GM21381 (cell line): ENCODE data around the gene SF3B6.
"Not testable (repeated sequence)": the region's sequence is repeated elsewhere in the genome, so short reads cannot be mapped to it uniquely, and the experiment has no call there.

Experiments
- ATAC-seq: cut with Tn5 transposase; IDR thresholded peaks from one replicate; pipeline ENCODE4 v1.9.1; 2021; ENCODE audit warnings: mild to moderate bottlenecking, moderate library complexity; ENCODE audit not compliant: unreplicated experiment

The SF3B6 gene

GRCh38 chr2:24052951-24053350, 23.2 kb downstream of the SF3B6 start:
- ATAC-seq = no peak

GRCh38 chr2:24051833-24052232, 24.3 kb downstream of the SF3B6 start:
- no peak for ATAC-seq

DNA sequence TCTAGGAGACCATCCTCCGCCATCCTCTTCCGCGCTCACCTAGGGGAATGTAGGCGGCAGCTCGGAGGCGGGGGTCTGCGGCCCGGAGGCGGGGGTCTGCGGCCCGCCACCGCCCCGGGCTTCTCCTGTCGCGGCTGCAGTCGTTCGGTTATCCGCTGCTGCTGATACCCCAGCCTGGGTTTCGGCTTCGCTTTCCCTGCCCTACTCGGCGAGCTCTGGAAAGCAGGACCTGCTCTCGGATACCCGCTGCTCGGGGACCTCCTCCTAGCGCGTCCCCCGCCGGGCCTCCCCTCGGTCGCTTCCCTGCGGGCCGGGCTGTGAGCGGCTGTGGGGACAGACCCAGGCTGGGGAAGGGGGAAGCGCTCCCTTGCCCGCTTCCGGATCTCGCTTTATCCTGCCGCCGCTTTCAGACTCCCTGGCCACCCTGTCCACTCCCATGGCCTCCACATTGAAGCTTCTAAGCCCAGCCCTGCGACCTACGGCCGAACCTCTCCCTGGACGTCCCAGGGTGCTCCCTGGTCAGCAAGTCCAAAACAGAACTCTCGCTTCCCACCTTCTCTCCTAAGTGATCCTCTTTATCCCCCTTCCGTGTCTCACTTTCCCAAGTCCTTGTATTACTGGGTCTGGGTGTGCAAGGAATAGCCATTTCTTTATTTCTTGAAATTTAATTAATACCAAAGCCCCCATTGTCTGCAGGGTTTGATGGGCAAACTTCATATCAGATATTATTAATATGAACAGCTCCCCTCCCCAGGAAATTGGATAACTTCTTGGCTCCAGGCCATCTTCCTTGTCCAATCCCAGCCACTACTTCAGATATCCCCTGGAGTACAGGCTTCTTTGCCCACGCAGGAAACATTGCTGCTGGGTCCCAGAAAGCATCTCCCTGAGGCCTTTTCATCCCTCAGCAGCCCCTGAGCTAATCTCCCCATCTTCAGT, 25.8 kb downstream of the SF3B6 start:
- no peak for ATAC-seq

GRCh38 chr2:24049485-24050021, 26.6 kb downstream of the SF3B6 start, which contains the start of gene FKBP1B:
Gene FKBP1B (plus strand): TSS chr2:24049741. CDS start chr2:24049850, 109 bp downstream.
- no peak for ATAC-seq

- ATAC-seq = no peak
These were observed 27.2 kb downstream of the SF3B6 start for GRCh38 chr2:24048769-24049484.

DNA sequence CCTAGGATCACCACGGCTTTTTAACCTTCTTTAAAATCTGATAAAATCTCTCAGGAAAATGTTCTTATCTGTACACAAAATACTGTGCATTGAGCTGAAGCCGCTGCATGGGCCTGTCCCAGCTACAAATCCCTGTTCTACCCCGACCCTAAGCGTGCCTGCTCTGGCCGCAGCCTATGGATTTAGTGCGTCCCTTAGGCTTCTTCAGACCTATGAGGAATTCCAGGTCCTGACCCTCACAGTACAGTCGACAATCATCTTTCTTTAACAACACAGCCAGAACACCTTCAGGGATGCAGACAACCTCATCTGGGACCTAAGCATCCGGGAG, 28.5 kb downstream of the SF3B6 start:
- no peak for ATAC-seq

DNA sequence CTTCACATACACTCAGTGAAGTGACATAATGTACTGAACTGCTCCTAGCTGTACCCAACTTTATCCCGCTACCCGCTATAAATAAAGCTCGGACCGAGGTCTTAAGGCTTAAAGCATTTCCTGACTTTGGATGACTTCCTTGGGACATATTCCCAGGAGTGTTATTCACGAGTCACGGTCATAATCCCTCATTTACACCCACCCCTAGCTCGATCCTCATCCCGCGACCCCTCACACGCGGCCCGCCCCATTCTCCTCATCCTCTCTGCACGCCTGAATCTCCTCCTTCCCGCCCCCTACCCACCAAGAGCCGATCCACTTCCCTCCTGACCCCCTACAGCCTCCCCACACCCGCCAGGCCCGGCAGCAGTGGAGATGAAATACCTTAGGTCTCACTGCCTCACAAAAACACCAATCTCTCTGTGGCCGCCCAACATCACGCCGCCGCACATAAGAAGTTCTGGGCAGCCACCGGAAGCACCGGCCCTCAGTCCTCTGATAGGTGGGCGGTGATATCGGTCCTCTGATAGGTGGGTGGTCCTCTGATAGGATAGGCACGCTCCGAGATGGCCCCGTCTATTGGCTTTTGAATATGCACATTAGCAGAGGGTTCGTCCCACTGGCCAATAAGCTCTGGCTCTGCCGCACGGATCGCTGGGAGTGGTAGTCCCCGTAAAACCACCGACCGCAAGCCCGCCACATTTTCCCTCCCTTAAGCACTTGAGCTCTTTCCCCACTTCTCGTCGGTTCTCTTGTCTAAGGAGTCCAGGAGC, 29.0 kb downstream of the SF3B6 start, which contains the start of gene WDCP:
Gene WDCP (minus strand): TSS at position 462 of the 773 bp plus-strand sequence. CDS start 7,897 bp downstream, outside the sequence.
- ATAC-seq = peak; percentile 97

DNA sequence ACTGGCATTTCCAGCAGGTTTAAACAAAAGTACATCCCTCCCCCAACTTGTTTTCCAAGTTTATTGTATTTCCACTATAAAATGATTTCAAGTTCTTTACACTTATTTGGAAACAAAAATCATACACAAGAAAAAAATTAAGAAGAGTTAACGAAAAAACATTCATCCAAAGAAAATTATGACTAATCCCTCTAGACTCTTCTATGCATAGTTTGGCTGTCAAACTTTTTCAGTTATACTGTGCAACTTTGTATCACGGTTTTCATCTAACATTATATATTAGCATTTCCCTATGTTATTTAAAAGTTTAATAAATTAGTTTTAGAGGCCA, 29.6 kb downstream of the SF3B6 start:
- no peak for ATAC-seq

- no peak for ATAC-seq
These were observed 30.3 kb downstream of the SF3B6 start for GRCh38 chr2:24045511-24046508.

GRCh38 chr2:24043133-24043532, 33.0 kb downstream of the SF3B6 start:
- not testable (repeated sequence) for ATAC-seq

GRCh38 chr2:24040511-24040910, 35.6 kb downstream of the SF3B6 start:
- ATAC-seq = no peak

- ATAC-seq = no peak
These were observed 37.2 kb downstream of the SF3B6 start for GRCh38 chr2:24038786-24039499.

DNA sequence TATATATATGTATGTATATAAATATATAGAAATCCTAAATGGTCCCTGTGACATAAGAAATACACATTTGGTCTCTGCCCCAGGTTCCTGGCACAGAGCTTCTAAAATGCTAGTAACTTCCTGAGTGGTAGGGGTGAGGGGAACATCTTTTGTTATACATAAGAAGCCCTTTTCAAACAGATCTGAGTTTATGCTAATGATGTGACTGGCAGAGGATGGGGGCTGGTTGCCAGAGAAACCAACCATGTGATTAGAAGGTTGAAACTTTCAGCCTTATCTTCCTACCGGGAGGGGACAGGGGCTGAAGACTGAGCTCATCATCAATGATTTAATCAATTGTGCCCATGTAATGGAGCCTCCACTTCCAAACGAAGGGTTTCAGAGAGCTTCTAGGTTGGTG, 49.9 kb downstream of the SF3B6 start:
- ATAC-seq = no peak

GRCh38 chr2:24024996-24025663, 51.0 kb downstream of the SF3B6 start:
- no peak for ATAC-seq

GRCh38 chr2:24024018-24024417, 52.1 kb downstream of the SF3B6 start:
- no peak for ATAC-seq

- ATAC-seq = no peak
These were observed 53.1 kb downstream of the SF3B6 start for GRCh38 chr2:24022975-24023575.

GRCh38 chr2:24022324-24022974, 53.7 kb downstream of the SF3B6 start:
- ATAC-seq = no peak
